Naive thymus-derived CD4-positive, alpha-beta T cell (primary cell): ENCODE results near the gene GALNT2. TPM values are rescaled to one million over a fixed set of nuclear protein-coding genes. Genes with fewer than 3 reads are reported as not detected.

Experiments
- ATAC-seq: fragments of 150-1000 bp; cut with Tn5 transposase; 2 replicates; pipeline ENCODE4 v1.10.0; 2021; ENCODE audit warnings: mild to moderate bottlenecking, moderate library complexity
- CTCF ChIA-PET: fragments of 350-600 bp; sonication (Branson Sonifier 250); formaldehyde crosslinking; loops from one replicate; lab custom pipeline; 2021; ENCODE audit warnings: antibody characterized with exemption; lab: Charles Lee
- POLR2A ChIA-PET: fragments of 350-600 bp; sonication (Branson Sonifier 250); formaldehyde crosslinking; loops from one replicate; lab custom pipeline; 2021; ENCODE audit warnings: antibody characterized with exemption, inconsistent platforms; lab: Charles Lee
- DNase-seq, 9 donors: peaks; one replicate each; pipeline versions ENCODE4 v3.0.0 to v3.0.0-alpha.2; 2020 to 2022; ENCODE audit warnings: mixed read lengths in 1 of 9
- H3K27ac ChIP-seq: one replicate; pipeline ENCODE4 v1.7.0; 2013; ENCODE audit warnings: mild to moderate bottlenecking, low read depth, low read length, moderate library complexity
- H3K27me3 ChIP-seq, 2 donors: one replicate each; pipeline ENCODE4 v1.7.0; 2013; ENCODE audit warnings: low read length in 2 of 2, mild to moderate bottlenecking in 2 of 2, moderate library complexity in 2 of 2; ENCODE audit not compliant: control insufficient read depth in 2 of 2, insufficient read depth in 2 of 2
- H3K36me3 ChIP-seq, 3 experiments: 1 replicate in 2 of 3; 2 replicates in 1 of 3; pipeline ENCODE4 v1.7.0; 2013; ENCODE audit warnings: low read length in 3 of 3, mild to moderate bottlenecking in 3 of 3, moderate library complexity in 1 of 3; ENCODE audit not compliant: insufficient read depth in 3 of 3, control insufficient read depth in 2 of 3
- H3K4me1 ChIP-seq, 2 donors: one replicate each; pipeline ENCODE4 v1.7.0; 2013; ENCODE audit warnings: low read length in 2 of 2, mild to moderate bottlenecking in 2 of 2, moderate library complexity in 1 of 2; ENCODE audit not compliant: control insufficient read depth in 2 of 2, insufficient read depth in 2 of 2
- H3K4me3 ChIP-seq: 2 replicates; pipeline ENCODE4 v1.7.0; 2013; ENCODE audit warnings: mild to moderate bottlenecking, low read length
- H3K9me3 ChIP-seq, 3 experiments: 1 replicate in 2 of 3; 2 replicates in 1 of 3; pipeline ENCODE4 v1.7.0; 2013; ENCODE audit warnings: low read length in 3 of 3; ENCODE audit not compliant: control insufficient read depth in 2 of 3
- H3K27ac Mint-ChIP-seq, 9 donors: one replicate each; pipeline ENCODE4 v1.8.0; 2020 to 2022; ENCODE audit warnings: mixed read lengths in 9 of 9, mild to moderate bottlenecking in 8 of 9, moderate library complexity in 5 of 9, inconsistent platforms in 2 of 9
- H3K27me3 Mint-ChIP-seq, 5 donors: one replicate each; pipeline ENCODE4 v1.8.0; 2021 to 2022; ENCODE audit warnings: mixed read lengths in 5 of 5, mild to moderate bottlenecking in 1 of 5
- H3K36me3 Mint-ChIP-seq, 5 donors: one replicate each; pipeline ENCODE4 v1.8.0; 2020 to 2022; ENCODE audit warnings: mixed read lengths in 5 of 5, mild to moderate bottlenecking in 3 of 5, inconsistent platforms in 1 of 5
- H3K4me1 Mint-ChIP-seq, 7 donors: one replicate each; pipeline ENCODE4 v1.8.0; 2020 to 2022; ENCODE audit warnings: mixed read lengths in 7 of 7, mild to moderate bottlenecking in 3 of 7, inconsistent platforms in 1 of 7
- H3K4me3 Mint-ChIP-seq, 10 donors: one replicate each; pipeline ENCODE4 v1.8.0; 2020 to 2022; ENCODE audit warnings: mild to moderate bottlenecking in 10 of 10, mixed read lengths in 10 of 10, moderate library complexity in 6 of 10, inconsistent platforms in 2 of 10
- H3K9me3 Mint-ChIP-seq, 11 donors: one replicate each; pipeline ENCODE4 v1.8.0; 2020 to 2022; ENCODE audit warnings: mixed read lengths in 11 of 11, mild to moderate bottlenecking in 4 of 11, inconsistent platforms in 1 of 11, moderate library complexity in 1 of 11
- intact Hi-C, 2 donors: fragments of 100-400 bp; cut with micrococcal nuclease; formaldehyde crosslinking; loops; one replicate each; pipeline ENCODE4 v1.15.1; 2023
- polyA plus RNA-seq, 2 donors: library from polyadenylated mRNA; unstranded; fragments of 300-500 nt; fragmentation: Illumina TruSeq; gene quantifications; one replicate each; pipeline ENCODE4 v1.2.3, GENCODE V29; 2021
- total RNA-seq, 6 experiments: library from RNA in 5 of 6; stranded (reverse) in 5 of 6; gene quantifications; 1 replicate in 5 of 6; 2 replicates in 1 of 6; pipeline ENCODE4 v1.2.3 and lab custom pipeline; 2021 to 2026

The GALNT2 gene
- total and polyA plus RNA-seq, 7 experiments from 2014 or later, result 12.0 to 32.7 (median 23.3) TPM

- ATAC-seq (peak; percentile 55), DNase-seq (no peak)
- POLR2A ChIA-PET, result no interaction called here
- H3K27ac ChIP-seq, result no peak overlapping the region
- H3K36me3 ChIP-seq, result no peaks in the 10 kb centered on the region
- CTCF ChIA-PET, result no interaction called here
- Mint-ChIP-seq H3K27ac (peak overlapping the region in 4 of 9 donors; percentile 11 to 77 (median 52)), H3K27me3 (no peaks in the 10 kb centered on the region), H3K36me3 (no peaks in the 10 kb centered on the region), H3K9me3 (no peaks in the 10 kb centered on the region), H3K4me3 (peak overlapping the region in 2 of 10 donors; percentile 42), H3K4me1 (peaks cover 56 to 76% (median 62%) of the 10 kb centered on the region in 7 donors)
- no peaks in the 10 kb centered on the region for H3K27me3 ChIP-seq
- H3K4me3 ChIP-seq, result no peak overlapping the region
- no peaks in the 10 kb centered on the region for H3K9me3 ChIP-seq
- intact Hi-C loops, result no loop called here
- H3K4me1 ChIP-seq, result peaks cover 0 to 14% of the 10 kb centered on the region in 2 donors
Measured at GRCh38 chr1:230145953-230146476, 79.0 kb downstream of the GALNT2 start.

DNA sequence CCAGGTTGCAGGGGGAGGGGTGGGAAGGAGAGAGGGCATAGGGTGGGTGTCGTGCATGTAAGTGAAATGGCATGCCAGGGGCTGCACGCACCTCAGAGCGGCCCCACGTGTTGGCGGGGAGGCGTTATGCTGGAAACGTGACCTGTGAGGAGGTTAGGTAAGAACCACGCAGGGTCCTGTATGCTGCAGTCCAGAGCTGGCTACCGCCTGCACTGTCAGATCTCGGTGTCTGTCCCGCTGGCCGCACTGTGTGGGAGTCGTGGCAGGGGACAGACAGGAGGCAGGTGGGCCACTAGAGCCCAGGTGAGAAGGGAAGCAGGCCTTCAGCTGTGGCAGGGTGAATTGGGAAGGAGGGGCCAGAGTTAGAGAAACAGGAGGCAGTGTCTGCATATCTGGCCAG, 79.7 kb downstream of the GALNT2 start:
- H3K4me1 Mint-ChIP-seq, result peaks cover 55 to 81% (median 58%) of the 10 kb centered on the region in 7 donors
- no peak overlapping the region for H3K4me3 Mint-ChIP-seq
- CTCF ChIA-PET, result no interaction called here

GRCh38 chr1:230147253-230148125, 80.5 kb downstream of the GALNT2 start:
- POLR2A ChIA-PET, result no interaction called here
- H3K4me3 Mint-ChIP-seq, result no peak overlapping the region

More for the DNA sequence above, 79.7 kb downstream of the GALNT2 start:
- no peaks in the 10 kb centered on the region for H3K9me3 ChIP-seq
- H3K27me3 ChIP-seq, result no peaks in the 10 kb centered on the region
- peaks cover 0 to 14% of the 10 kb centered on the region in 2 donors for H3K4me1 ChIP-seq
- H3K27ac ChIP-seq, result no peak overlapping the region
- H3K36me3 ChIP-seq, result no peaks in the 10 kb centered on the region
- intact Hi-C loops, result no loop called here
- no peaks in the 10 kb centered on the region for H3K36me3 Mint-ChIP-seq
- no peak overlapping the region for H3K4me3 ChIP-seq
- H3K9me3 Mint-ChIP-seq, result no peaks in the 10 kb centered on the region
- DNase-seq (no peak), ATAC-seq (no peak)
- H3K27ac Mint-ChIP-seq, result peak overlapping the region in 2 of 9 donors; percentile 8 to 49
- H3K27me3 Mint-ChIP-seq, result no peaks in the 10 kb centered on the region
- POLR2A ChIA-PET, result no interaction called here

DNA sequence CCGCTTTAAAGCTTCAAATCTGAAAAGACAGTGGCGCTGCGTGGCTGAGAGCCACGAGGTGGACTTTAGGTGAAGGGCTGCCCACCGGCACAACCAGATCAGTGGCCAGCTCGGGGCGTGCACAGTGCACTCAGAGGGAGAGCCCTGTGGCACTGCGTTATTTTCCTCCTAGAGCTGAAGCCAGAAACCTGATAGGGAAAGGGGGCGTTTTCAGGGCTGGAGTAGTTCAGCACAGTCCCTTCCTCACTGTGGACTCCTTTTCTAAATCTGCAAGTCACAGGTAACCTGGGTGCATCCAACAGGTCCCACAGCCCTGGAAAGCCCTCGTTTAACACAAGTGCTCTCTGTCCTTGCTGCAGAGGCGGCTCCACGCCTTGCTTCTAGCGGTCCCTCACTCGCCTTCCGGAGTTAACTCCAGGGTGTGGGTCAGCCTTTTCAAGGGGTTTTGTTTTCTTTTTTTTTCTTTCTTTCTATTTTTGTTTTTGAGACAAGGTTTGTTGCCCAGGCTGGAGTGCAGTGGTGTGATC, 81.2 kb downstream of the GALNT2 start:
- H3K4me1 ChIP-seq, result peaks cover 0 to 14% of the 10 kb centered on the region in 2 donors
- peaks cover 53 to 72% (median 63%) of the 10 kb centered on the region in 7 donors for H3K4me1 Mint-ChIP-seq
- POLR2A ChIA-PET, result no interaction called here

More at GRCh38 chr1:230147253-230148125, 80.5 kb downstream of the GALNT2 start:
- no peaks in the 10 kb centered on the region for H3K36me3 Mint-ChIP-seq
- Histone ChIP-seq H3K4me1 (peaks cover 0 to 14% of the 10 kb centered on the region in 2 donors), H3K36me3 (no peaks in the 10 kb centered on the region), H3K4me3 (no peak overlapping the region), H3K9me3 (no peaks in the 10 kb centered on the region), H3K27ac (no peak overlapping the region), H3K27me3 (no peaks in the 10 kb centered on the region)
- H3K27ac Mint-ChIP-seq, result peak overlapping the region in 3 of 9 donors; percentile 38 to 70 (median 62)
- intact Hi-C loops, result no loop called here
- no peaks in the 10 kb centered on the region for H3K9me3 Mint-ChIP-seq
- ATAC-seq, result no peak
- peaks cover 55 to 79% (median 59%) of the 10 kb centered on the region in 7 donors for H3K4me1 Mint-ChIP-seq
- CTCF ChIA-PET, result no interaction called here
- H3K27me3 Mint-ChIP-seq, result no peaks in the 10 kb centered on the region
- DNase-seq, result no peak

GRCh38 chr1:230148768-230149469, 81.9 kb downstream of the GALNT2 start:
- Histone ChIP-seq H3K27me3 (no peaks in the 10 kb centered on the region), H3K36me3 (no peaks in the 10 kb centered on the region), H3K27ac (no peak overlapping the region), H3K9me3 (no peaks in the 10 kb centered on the region), H3K4me3 (no peak overlapping the region), H3K4me1 (peaks cover 0 to 14% of the 10 kb centered on the region in 2 donors)
- peaks cover 50 to 68% (median 56%) of the 10 kb centered on the region in 7 donors for H3K4me1 Mint-ChIP-seq
- POLR2A ChIA-PET, result no interaction called here
- no peaks in the 10 kb centered on the region for H3K9me3 Mint-ChIP-seq
- CTCF ChIA-PET, result interaction anchor here (0.6 kb wide), 1 partner anchor 499 kb away, joined by 3 read pairs; no protein-coding TSS in a partner anchor
- H3K27ac Mint-ChIP-seq, result peak overlapping the region in 2 of 9 donors; percentile 4 to 21
- ATAC-seq (no peak), DNase-seq (no peak)
- no peaks in the 10 kb centered on the region for H3K27me3 Mint-ChIP-seq
- intact Hi-C loops, result no loop called here
- H3K4me3 Mint-ChIP-seq, result peak overlapping the region in 2 of 10 donors; percentile 33 to 60
- peaks cover 0 to 5% (median 0%) of the 10 kb centered on the region in 5 donors for H3K36me3 Mint-ChIP-seq

More for the DNA sequence above, 81.2 kb downstream of the GALNT2 start:
- ATAC-seq (no peak), DNase-seq (no peak)
- intact Hi-C loops, result no loop called here
- no peaks in the 10 kb centered on the region for H3K9me3 ChIP-seq
- CTCF ChIA-PET, result no interaction called here
- H3K27me3 Mint-ChIP-seq, result no peaks in the 10 kb centered on the region
- no peaks in the 10 kb centered on the region for H3K9me3 Mint-ChIP-seq
- H3K27ac ChIP-seq, result no peak overlapping the region
- no peak overlapping the region for H3K4me3 ChIP-seq
- H3K36me3 ChIP-seq, result no peaks in the 10 kb centered on the region
- H3K27ac Mint-ChIP-seq, result no peak overlapping the region
- no peaks in the 10 kb centered on the region for H3K27me3 ChIP-seq
- H3K36me3 Mint-ChIP-seq, result peaks cover 0 to 5% (median 0%) of the 10 kb centered on the region in 5 donors
- H3K4me3 Mint-ChIP-seq, result no peak overlapping the region
